Progenitor cell of endocrine pancreas (in vitro differentiated cells): ENCODE results near the gene SPSB3. TPM values are rescaled to one million over a fixed set of nuclear protein-coding genes. Genes with fewer than 3 reads are reported as not detected.

Experiments
- DNase-seq: peaks from one replicate; pipeline ENCODE4 v3.0.0; 2021; ENCODE audit warnings: low spot score; ENCODE audit not compliant: unreplicated experiment
- H3K27ac Mint-ChIP-seq: 2 replicates; pipeline ENCODE4 v1.8.0; 2021; ENCODE audit warnings: mild to moderate bottlenecking, moderate library complexity, mixed read lengths
- H3K27me3 Mint-ChIP-seq: 2 replicates; pipeline ENCODE4 v1.8.0; 2021; ENCODE audit warnings: mixed read lengths
- H3K36me3 Mint-ChIP-seq: 2 replicates; pipeline ENCODE4 v1.8.0; 2022; ENCODE audit warnings: mixed read lengths; ENCODE audit not compliant: insufficient read depth
- H3K4me1 Mint-ChIP-seq: 2 replicates; pipeline ENCODE4 v1.8.0; 2021; ENCODE audit warnings: low read depth, mixed read lengths
- H3K4me3 Mint-ChIP-seq: 2 replicates; pipeline ENCODE4 v1.8.0; 2021; ENCODE audit warnings: low read depth, mild to moderate bottlenecking, moderate library complexity, mixed read lengths
- H3K9me3 Mint-ChIP-seq: 2 replicates; pipeline ENCODE4 v1.8.0; 2021; ENCODE audit warnings: low read depth, mixed read lengths
- total RNA-seq: library from RNA; stranded (reverse); gene quantifications from 2 replicates; pipeline ENCODE4 v1.2.1, GENCODE V29; 2021
- TF ChIP-seq, protein P1 (sequence below): fragments of 200-600 bp; sonication (generic); IDR thresholded peaks from one replicate; pipeline ENCODE4 v1.5.0; 2021; ENCODE audit warnings: antibody characterized with exemption, mild to moderate bottlenecking; ENCODE audit not compliant: unreplicated experiment

Gene SPSB3
- total RNA-seq, 1 donor from 2014 or later: 47.8 TPM

DNA sequence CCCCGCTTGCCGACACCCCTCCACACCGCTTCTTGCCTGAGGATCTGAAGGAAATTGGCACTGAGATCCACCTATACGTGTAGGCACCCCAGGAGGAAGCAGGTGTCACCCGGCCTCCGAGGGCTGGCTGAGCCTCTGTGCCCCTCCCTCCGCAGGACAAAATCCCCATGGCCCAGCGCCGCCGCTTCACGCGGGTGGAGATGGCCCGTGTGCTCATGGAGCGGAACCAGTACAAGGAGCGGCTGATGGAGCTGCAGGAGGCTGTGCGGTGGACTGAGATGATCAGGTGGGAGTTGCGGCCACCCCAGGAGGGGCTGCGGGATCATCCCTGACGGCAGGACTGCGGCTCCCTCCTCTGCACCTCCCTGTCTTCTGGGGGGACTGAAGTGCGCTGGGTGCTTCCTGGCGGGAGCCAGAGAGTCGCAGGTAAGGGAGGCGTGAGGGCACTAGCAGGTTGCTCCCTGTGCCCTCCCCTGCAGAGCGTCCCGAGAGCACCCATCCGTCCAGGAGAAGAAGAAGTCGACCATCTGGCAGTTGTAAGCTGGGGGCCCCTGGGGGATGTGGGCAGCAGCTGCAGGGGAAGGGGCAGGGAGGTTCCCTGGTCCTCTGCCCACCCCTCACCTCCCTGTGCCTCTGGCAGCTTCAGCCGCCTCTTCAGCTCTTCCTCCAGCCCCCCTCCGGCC lies 20.0 kb downstream of the SPSB3 start:
- Mint-ChIP-seq H3K27me3 (no peaks in the 10 kb centered on the region), H3K36me3 (peaks cover 2% of the 10 kb centered on the region), H3K27ac (no peak overlapping the region), H3K9me3 (no peaks in the 10 kb centered on the region), H3K4me1 (peaks cover 3% of the 10 kb centered on the region), H3K4me3 (no peak overlapping the region)
- TF ChIP-seq, protein P1, sequence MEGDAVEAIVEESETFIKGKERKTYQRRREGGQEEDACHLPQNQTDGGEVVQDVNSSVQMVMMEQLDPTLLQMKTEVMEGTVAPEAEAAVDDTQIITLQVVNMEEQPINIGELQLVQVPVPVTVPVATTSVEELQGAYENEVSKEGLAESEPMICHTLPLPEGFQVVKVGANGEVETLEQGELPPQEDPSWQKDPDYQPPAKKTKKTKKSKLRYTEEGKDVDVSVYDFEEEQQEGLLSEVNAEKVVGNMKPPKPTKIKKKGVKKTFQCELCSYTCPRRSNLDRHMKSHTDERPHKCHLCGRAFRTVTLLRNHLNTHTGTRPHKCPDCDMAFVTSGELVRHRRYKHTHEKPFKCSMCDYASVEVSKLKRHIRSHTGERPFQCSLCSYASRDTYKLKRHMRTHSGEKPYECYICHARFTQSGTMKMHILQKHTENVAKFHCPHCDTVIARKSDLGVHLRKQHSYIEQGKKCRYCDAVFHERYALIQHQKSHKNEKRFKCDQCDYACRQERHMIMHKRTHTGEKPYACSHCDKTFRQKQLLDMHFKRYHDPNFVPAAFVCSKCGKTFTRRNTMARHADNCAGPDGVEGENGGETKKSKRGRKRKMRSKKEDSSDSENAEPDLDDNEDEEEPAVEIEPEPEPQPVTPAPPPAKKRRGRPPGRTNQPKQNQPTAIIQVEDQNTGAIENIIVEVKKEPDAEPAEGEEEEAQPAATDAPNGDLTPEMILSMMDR: no peak
- DNase-seq: no peak

DNA sequence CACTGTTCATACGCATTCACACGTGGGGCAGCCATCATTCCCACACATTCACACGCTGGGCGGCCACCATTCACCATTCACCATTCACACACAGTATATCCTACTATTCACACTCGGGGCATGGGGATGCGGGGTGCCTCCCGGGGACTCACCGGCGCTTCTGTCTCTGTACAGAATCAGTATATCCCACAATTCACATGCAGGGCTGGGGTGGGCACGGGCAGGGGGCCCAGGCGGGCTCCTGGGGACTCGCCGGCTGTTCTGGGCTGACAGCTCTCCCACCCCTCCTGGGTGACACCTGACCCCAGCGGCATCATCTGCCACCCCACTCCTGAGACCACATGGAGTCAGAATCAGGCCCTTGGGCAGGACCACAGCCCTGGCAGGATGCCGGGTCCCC lies 20.6 kb downstream of the SPSB3 start:
- no peaks in the 10 kb centered on the region for H3K27me3 Mint-ChIP-seq
- H3K4me1 Mint-ChIP-seq: peaks cover 5% of the 10 kb centered on the region
- DNase-seq: no peak
- no peaks in the 10 kb centered on the region for H3K9me3 Mint-ChIP-seq
- TF ChIP-seq, protein P1: no peak
- H3K27ac Mint-ChIP-seq: no peak overlapping the region
- peaks cover 2% of the 10 kb centered on the region for H3K36me3 Mint-ChIP-seq
- H3K4me3 Mint-ChIP-seq: no peak overlapping the region

DNA sequence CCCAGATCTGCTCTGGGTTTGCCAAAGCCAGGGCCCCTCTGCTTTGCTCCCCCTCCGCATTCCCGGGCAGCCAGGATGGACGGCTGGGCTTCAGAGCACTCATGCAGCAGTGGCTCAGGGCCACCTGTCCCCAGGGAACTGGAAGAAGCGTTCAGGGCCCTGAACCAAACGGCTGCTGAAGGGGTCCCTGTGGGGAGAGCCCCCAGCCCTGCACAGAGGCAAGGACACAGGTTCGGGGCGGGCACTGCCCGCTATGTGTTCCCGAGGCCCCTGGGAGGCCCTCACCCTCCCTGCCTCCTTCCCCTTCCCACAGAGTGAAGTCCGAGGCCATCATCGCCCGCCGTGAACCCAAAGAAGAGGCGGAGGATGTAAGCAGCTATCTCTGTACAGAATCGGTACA lies 21.5 kb downstream of the SPSB3 start:
- TF ChIP-seq, protein P1: no peak
- H3K9me3 Mint-ChIP-seq: no peaks in the 10 kb centered on the region
- H3K4me1 Mint-ChIP-seq: peaks cover 5% of the 10 kb centered on the region
- no peak overlapping the region for H3K4me3 Mint-ChIP-seq
- no peak overlapping the region for H3K27ac Mint-ChIP-seq
- H3K36me3 Mint-ChIP-seq: peaks cover 2% of the 10 kb centered on the region
- DNase-seq: no peak
- no peaks in the 10 kb centered on the region for H3K27me3 Mint-ChIP-seq

DNA sequence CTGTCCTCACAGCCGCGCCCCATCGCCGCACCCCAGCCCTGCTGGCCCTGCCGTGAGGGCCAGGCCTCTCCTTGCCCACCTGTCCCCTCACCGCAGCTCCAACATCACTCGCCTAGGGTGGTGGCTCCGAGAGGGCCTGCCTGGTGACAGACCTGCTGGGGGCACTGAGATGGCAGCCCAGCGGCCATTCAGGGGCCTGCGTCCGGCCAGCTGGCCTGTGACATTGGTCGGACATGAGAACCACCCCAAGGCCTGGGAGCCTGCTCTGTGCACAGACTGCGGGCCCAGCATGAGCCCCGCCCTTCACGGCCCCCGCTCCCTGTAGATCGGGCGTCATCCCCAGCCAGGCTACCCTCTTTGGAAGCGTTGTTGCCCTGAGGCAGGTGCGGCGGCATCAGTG lies 22.9 kb downstream of the SPSB3 start:
- H3K27me3 Mint-ChIP-seq: no peaks in the 10 kb centered on the region
- no peak overlapping the region for H3K27ac Mint-ChIP-seq
- TF ChIP-seq, protein P1: no peak
- DNase-seq: no peak
- H3K36me3 Mint-ChIP-seq: peaks cover 4% of the 10 kb centered on the region
- H3K9me3 Mint-ChIP-seq: no peaks in the 10 kb centered on the region
- no peak overlapping the region for H3K4me3 Mint-ChIP-seq
- H3K4me1 Mint-ChIP-seq: peaks cover 5% of the 10 kb centered on the region

DNA sequence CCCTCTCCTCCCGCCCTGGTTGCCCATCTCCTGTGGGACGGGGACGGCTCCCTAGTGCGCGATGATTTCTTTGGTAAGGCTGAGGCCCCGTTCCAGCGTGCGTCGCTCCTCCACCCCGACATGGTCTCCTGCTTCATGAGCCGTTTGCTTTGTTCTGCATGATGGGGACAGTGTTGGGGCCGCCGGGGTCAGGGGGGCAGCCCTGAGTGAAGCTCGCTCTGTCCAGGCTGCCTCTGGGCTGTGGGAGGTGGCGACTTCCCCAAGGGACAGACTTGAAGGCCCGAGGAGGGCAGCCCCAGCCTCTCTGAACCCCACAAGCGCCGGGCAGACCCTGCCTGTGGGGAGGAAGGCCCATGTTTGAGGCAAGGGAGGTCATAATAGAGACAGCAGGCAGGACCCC lies 23.4 kb downstream of the SPSB3 start:
- no peak overlapping the region for H3K27ac Mint-ChIP-seq
- TF ChIP-seq, protein P1: no peak
- DNase-seq: no peak
- no peak overlapping the region for H3K4me3 Mint-ChIP-seq
- H3K36me3 Mint-ChIP-seq: peaks cover 6% of the 10 kb centered on the region
- no peaks in the 10 kb centered on the region for H3K9me3 Mint-ChIP-seq
- peaks cover 5% of the 10 kb centered on the region for H3K4me1 Mint-ChIP-seq
- no peaks in the 10 kb centered on the region for H3K27me3 Mint-ChIP-seq
